ENCODE measurements around the gene CHRM4. TPM values are rescaled to one million over a fixed set of nuclear protein-coding genes. Genes with fewer than 3 reads are reported as not detected.

The CHRM4 gene
- 3.1 TPM for total RNA-seq

DNA sequence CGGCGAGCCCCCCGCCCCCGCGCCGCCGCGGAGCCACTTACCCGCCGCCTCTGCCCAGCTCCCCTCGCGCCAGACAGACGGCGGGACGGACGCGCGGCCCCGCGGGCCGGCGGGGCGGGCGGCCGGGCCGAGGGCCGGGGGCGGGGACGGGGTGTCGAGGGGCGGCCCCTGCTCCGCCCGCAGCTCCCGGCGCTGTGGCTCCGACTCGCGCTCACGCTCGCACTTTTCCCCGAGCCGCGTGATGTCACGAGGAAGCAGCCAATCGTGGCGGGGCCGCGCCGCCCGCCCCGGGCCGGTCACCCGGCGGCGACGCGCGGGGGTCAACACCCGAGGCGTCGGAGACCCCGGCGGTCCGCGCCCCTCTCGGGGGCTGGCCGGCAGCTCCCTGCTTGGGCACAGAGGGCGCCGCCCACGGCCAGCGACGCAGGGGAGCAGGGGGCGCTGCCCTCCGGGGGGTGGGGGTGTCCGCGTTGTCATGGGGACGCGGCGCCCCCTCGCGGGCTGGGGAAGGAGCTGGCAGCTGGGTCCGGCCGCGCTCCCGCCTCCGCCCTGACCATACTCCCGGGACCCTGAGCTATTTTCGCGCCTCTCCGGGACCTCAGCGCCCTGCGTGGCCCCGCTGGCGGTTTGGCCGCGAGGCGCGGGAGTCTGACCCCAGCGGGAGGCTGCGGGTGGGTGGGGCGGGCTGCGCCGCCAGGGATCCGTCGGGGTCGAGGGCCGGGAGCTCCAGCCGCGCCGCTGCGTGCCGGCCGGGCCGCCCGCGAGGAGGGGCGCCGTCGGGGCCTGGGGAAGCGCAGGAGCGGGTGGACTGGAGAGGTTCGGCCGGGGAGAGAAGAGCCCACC, at the start of gene CHRM4:
Gene CHRM4, minus strand, starts transcription at position 199 of the 843 bp plus-strand sequence. CDS start 5,219 bp downstream, outside the sequence.

DNA sequence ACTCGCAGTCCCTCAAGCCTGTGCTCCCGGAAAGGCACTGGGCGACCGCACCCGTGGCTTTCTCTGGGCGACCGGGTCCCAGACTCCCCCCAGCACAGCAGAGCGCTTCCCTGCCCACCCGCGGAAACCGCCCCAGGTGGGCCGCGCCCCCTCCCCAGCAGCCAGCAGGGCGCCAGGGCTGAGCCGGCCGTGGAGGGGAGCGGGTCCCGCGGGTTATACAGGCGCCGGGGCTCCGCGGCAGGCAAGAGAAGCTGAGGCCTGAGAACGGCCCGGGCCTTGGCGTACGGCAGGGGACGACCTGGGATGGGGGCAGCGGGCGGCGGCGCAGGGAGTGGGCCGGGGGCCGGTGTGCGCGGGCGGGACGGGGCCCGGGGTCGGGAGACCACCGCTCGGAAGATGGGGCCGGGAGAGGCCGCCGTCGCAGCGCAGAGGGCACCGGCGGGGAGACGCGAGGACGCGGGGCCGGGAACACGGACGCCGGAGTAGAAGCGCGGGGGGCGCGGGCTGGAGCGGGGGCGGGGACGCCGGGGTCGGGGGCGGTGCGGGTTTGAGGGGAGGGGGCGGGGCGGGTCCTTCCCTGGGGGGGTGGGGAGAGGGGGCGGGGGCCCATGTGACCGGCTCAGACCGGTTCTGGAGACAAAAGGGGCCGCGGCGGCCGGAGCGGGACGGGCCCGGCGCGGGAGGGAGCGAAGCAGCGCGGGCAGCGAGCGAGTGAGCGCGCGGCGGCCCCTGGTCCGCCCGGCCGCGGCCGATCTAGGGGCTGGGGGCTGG, 10.3 kb downstream of the CHRM4 start, which contains the start of gene MDK:
Gene MDK, plus strand, starts transcription at position 622 of the 771 bp plus-strand sequence. CDS start 389 bp downstream, outside the sequence.

GRCh38 chr11:46346886-46347636, 44.5 kb downstream of the CHRM4 start, which contains the start of gene DGKZ:
Gene DGKZ, plus strand, starts transcription at chr11:46347463. Its CDS starts 197 bp downstream, at chr11:46347660.

Small RNA genes lying within 50 kb of the gene (small RNA-seq; reads per million reads assigned to genes)
- not detected for gene MIR4688 (ENCODE audit: low replicate concordance)

Other genes with a start within 250 kb of the CHRM4 start
- 1.3 TPM for gene CREB3L1, start 114.1 kb downstream of the CHRM4 start, total RNA-seq
- 53.5 TPM for gene DGKZ, start 44.3 kb downstream of the CHRM4 start, total RNA-seq
- 23.2 TPM for gene MDK, start 10.1 kb downstream of the CHRM4 start, total RNA-seq
- 41.6 TPM for gene AMBRA1, start 202.2 kb upstream of the CHRM4 start, total RNA-seq
- gene HARBI1, start 225.5 kb upstream of the CHRM4 start, total RNA-seq = 5.3 TPM
- gene ATG13, start 225.8 kb upstream of the CHRM4 start, total RNA-seq = 69.2 TPM